ENCODE measurements around the gene RBM34.

DNA sequence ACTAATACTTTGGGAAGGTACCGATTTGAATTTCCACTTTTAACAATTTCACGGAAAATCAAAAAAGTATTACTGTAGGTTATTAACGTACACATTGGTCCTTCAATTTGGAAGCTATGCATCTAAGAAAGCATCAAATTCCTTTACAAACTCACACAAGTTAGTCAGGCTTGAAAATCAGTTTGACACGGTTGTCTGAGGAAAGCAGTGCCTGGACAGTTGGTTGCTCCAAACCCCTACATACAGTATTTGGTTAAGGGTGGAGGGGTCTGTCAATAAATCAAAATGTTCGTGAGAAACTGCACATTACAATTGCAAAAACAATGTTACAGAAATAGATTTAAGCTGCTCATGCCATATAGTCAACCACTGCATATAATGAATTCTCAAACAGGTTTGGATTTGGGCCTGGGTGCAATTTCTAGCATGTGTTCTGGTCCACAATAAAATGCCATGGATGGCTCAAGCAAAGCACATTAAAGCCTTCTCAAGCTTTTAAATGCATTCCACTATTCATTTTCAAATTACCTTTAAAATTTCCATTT lies 19.9 kb upstream of the RBM34 start:
- TF ChIP-seq POLR2A (IDR thresholded peaks at IDR 0.05) (no peak), POLR2AphosphoS5 (IDR thresholded peaks at IDR 0.05) (no peak)

Measured in stomach (tissue), 4 donors.